T47D (cell line): ENCODE results near the gene RTL1.

ENCODE experiments used
- DNase-seq, 2 experiments: peaks; one replicate each; pipeline versions ENCODE4 v3.0.0 to v3.0.0-alpha.2; 2011 to 2012; ENCODE audit warnings: low read depth in 1 of 2, low spot score in 1 of 2
- JUND ChIP-seq: IDR thresholded peaks from 2 replicates; pipeline ENCODE4 v1.6.1; 2012; ENCODE audit warnings: low read depth
- in situ Hi-C: cut with HindIII; loops from 2 replicates; pipeline ENCODE4 v1.10.0; 2016; ENCODE audit warnings: low sequenced_read_pairs, low pct_unique_long_range_greater_than_20kb

RTL1 gene

GRCh38 chr14:100834794-100835547 is 68.6 kb downstream of the RTL1 start:
- no peak for DNase-seq
- no peak for TF ChIP-seq JUND
- in situ Hi-C loops = no loop called here

GRCh38 chr14:100834082-100834793 is 69.3 kb downstream of the RTL1 start:
- in situ Hi-C loops = no loop called here
- TF ChIP-seq JUND = no peak
- no peak for DNase-seq

DNA sequence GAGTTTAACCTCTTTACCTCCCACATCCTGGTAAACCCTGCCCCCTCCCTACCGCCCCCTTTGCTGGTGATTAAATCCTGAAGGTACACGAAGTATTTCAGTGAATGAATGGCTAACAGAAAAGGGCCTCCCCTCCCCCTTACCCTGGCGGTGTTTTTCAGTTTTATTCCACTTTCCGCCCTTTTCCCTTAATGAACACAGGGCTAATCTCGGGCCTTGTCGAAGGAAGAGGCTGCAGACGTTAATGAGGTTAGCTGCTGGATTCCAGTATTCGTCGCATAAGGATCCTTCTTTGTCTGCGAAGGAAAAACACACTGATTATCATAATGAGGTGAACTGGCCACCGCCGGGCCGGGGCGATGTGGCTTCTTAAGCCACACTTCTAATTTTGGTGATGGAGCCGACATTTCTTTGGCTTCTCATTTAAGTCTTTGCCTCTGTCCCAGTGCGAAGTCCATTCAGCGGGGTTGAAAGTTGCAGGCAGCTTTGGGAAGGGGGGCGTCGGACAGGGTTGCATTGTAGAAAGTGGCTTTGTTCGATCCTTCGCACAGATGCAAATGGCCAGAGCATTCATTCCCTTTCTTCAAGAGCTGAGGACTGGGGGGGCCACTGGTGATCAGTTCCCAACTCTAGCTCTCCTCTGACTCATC is 71.1 kb downstream of the RTL1 start:
- DNase-seq = no peak
- no peak for TF ChIP-seq JUND
- in situ Hi-C loops = no loop called here

DNA sequence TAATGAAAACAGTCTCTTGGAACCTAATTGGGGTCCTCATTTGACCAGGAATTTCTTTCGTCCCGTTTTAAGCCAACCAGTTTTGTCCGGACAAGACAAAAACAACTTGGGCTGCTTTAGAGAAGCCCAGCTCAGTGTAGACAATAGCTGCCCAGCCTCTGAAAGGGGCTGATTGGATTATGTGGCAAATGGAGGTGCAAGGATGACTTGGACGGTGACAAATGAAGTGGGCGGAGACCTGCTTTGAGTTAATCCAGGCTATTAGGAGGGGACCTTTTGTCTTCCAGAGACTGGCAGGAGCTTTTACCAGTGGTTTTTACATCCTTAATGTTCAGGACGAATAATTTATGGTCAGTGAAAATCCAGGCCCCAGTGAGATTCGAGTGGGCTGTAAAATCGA is 72.8 kb downstream of the RTL1 start:
- no peak for DNase-seq
- no peak for TF ChIP-seq JUND
- in situ Hi-C loops = no loop called here
